ENCODE data around the gene ANKRD30A.
"Not testable (repeated sequence)": the region's sequence is repeated elsewhere in the genome, so short reads cannot be mapped to it uniquely, and the experiment has no call there.

ANKRD30A gene

DNA sequence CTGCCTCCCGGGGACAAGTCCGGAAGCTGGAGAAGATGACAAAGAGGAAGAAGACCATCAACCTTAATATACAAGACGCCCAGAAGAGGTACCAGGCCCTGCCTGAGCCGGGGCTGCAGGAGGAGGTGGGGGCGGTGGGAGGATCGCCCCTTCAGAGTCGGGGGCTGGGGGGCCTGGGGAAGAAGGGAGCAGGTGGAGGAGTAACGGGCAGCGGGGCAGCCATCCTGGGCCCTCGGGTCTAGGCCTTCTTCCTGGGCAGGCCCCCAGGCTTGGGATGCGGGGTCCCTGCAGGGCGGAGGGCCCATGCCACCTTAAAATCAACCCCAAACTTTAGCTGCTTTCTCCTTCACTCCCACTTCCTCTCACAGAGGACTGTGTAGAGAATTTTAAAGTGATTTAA, 523 bp downstream of the ANKRD30A start:
- Histone ChIP-seq H3K9me2 (replicated peaks; ENCODE audit: low read depth, low read length) (no peaks in the 10 kb centered on the region), H3K9ac (ENCODE audit: low read depth, low read length, poor library complexity, severe bottlenecking) (no peak overlapping the region)

GRCh38 chr10:37146443-37146842, 21.0 kb downstream of the ANKRD30A start:
- Histone ChIP-seq H3K4me1 (ENCODE audit: insufficient read depth, low read length, poor library complexity, severe bottlenecking) (no peaks in the 10 kb centered on the region), H3K27me3 (ENCODE audit: insufficient read depth, low read length, poor library complexity, severe bottlenecking) (no peaks in the 10 kb centered on the region), H3K9me2 (replicated peaks; ENCODE audit: low read depth, low read length) (no peaks in the 10 kb centered on the region), H3K4me3 (ENCODE audit: low read length, poor library complexity, severe bottlenecking) (no peak overlapping the region), H3K79me2 (ENCODE audit: insufficient read depth, low read length) (no peaks in the 10 kb centered on the region), H3K9ac (ENCODE audit: low read depth, low read length, poor library complexity, severe bottlenecking) (no peak overlapping the region), H3K9me3 (ENCODE audit: insufficient read depth, low read depth, low read length) (no peaks in the 10 kb centered on the region), H3K36me3 (ENCODE audit: insufficient read depth, low read length) (no peaks in the 10 kb centered on the region), H4K20me1 (ENCODE audit: insufficient read depth, low read length, poor library complexity, severe bottlenecking) (no peaks in the 10 kb centered on the region), H3K4me2 (ENCODE audit: low read depth, low read length, poor library complexity, severe bottlenecking) (no peak overlapping the region), H3F3A (ENCODE audit: low read depth) (no peaks in the 10 kb centered on the region), H2AFZ (ENCODE audit: low read length) (no peak overlapping the region)
- no peak for TF ChIP-seq EZH2phosphoT487 (IDR thresholded peaks at IDR 0.05; ENCODE audit: borderline replicate concordance)
- TF ChIP-seq CTCF (conservative IDR thresholded peaks at IDR 0.05; ENCODE audit: low read length), result no peak

More for the DNA sequence above, 523 bp downstream of the ANKRD30A start:
- no peak overlapping the region for H2AFZ ChIP-seq (ENCODE audit: low read length)
- no peaks in the 10 kb centered on the region for H3K27me3 ChIP-seq (ENCODE audit: insufficient read depth, low read length, poor library complexity, severe bottlenecking)
- H3F3A ChIP-seq (ENCODE audit: low read depth), result no peaks in the 10 kb centered on the region
- H3K4me2 ChIP-seq (ENCODE audit: low read depth, low read length, poor library complexity, severe bottlenecking), result no peak overlapping the region
- no peaks in the 10 kb centered on the region for H3K36me3 ChIP-seq (ENCODE audit: insufficient read depth, low read length)
- no peak overlapping the region for H3K4me3 ChIP-seq (ENCODE audit: low read length, poor library complexity, severe bottlenecking)
- H3K79me2 ChIP-seq (ENCODE audit: insufficient read depth, low read length), result no peaks in the 10 kb centered on the region
- no peak for TF ChIP-seq CTCF (conservative IDR thresholded peaks at IDR 0.05; ENCODE audit: low read length)
- TF ChIP-seq EZH2phosphoT487 (IDR thresholded peaks at IDR 0.05; ENCODE audit: borderline replicate concordance), result no peak
- no peaks in the 10 kb centered on the region for H4K20me1 ChIP-seq (ENCODE audit: insufficient read depth, low read length, poor library complexity, severe bottlenecking)
- H3K9me3 ChIP-seq (ENCODE audit: insufficient read depth, low read depth, low read length), result no peaks in the 10 kb centered on the region; the same call in 1 of the 2 replicates
- H3K4me1 ChIP-seq (ENCODE audit: insufficient read depth, low read length, poor library complexity, severe bottlenecking), result no peaks in the 10 kb centered on the region

DNA sequence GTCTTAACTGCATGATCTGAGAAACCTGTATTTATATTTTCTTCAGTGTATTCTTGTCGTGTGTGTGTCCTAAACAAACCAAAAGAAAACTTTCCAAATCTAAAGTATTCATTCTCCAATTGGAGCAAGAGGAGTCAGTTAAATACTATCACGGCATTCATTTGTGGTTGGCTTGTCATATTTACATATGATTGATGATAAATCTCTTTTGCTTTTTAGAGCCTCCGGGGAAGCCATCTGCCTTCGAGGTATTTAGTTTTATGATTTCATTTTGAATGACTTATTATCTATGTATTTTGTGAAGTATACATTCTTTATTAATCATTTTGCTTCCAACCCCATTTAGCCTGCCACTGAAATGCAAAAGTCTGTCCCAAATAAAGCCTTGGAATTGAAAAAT, 37.0 kb downstream of the ANKRD30A start:
- H2AFZ ChIP-seq (ENCODE audit: low read length); H3K4me2 ChIP-seq (ENCODE audit: low read depth, low read length, poor library complexity, severe bottlenecking); H3K27me3 ChIP-seq (ENCODE audit: insufficient read depth, low read length, poor library complexity, severe bottlenecking); H3K4me3 ChIP-seq (ENCODE audit: low read length, poor library complexity, severe bottlenecking); H3K9me3 ChIP-seq (ENCODE audit: insufficient read depth, low read depth, low read length); H3K9me2 ChIP-seq (replicated peaks; ENCODE audit: low read depth, low read length); H3K9ac ChIP-seq (ENCODE audit: low read depth, low read length, poor library complexity, severe bottlenecking); H3K79me2 ChIP-seq (ENCODE audit: insufficient read depth, low read length); H3K36me3 ChIP-seq (ENCODE audit: insufficient read depth, low read length); H3K4me1 ChIP-seq (ENCODE audit: insufficient read depth, low read length, poor library complexity, severe bottlenecking); H3F3A ChIP-seq (ENCODE audit: low read depth); H4K20me1 ChIP-seq (ENCODE audit: insufficient read depth, low read length, poor library complexity, severe bottlenecking): not testable (repeated sequence)

GRCh38 chr10:37171945-37172344, 46.5 kb downstream of the ANKRD30A start:
- H3K4me3 ChIP-seq (ENCODE audit: low read length, poor library complexity, severe bottlenecking); H3K27me3 ChIP-seq (ENCODE audit: insufficient read depth, low read length, poor library complexity, severe bottlenecking); H4K20me1 ChIP-seq (ENCODE audit: insufficient read depth, low read length, poor library complexity, severe bottlenecking); H2AFZ ChIP-seq (ENCODE audit: low read length); H3K4me1 ChIP-seq (ENCODE audit: insufficient read depth, low read length, poor library complexity, severe bottlenecking); H3K36me3 ChIP-seq (ENCODE audit: insufficient read depth, low read length); H3F3A ChIP-seq (ENCODE audit: low read depth); H3K4me2 ChIP-seq (ENCODE audit: low read depth, low read length, poor library complexity, severe bottlenecking); H3K9me2 ChIP-seq (replicated peaks; ENCODE audit: low read depth, low read length); H3K79me2 ChIP-seq (ENCODE audit: insufficient read depth, low read length); H3K9ac ChIP-seq (ENCODE audit: low read depth, low read length, poor library complexity, severe bottlenecking); H3K9me3 ChIP-seq (ENCODE audit: insufficient read depth, low read depth, low read length): not testable (repeated sequence)

- not testable (repeated sequence) for H3K36me3 ChIP-seq (ENCODE audit: insufficient read depth, low read length); H3K9me3 ChIP-seq (ENCODE audit: insufficient read depth, low read depth, low read length)
Observed at GRCh38 chr10:37178296-37178695, 52.9 kb downstream of the ANKRD30A start.

DNA sequence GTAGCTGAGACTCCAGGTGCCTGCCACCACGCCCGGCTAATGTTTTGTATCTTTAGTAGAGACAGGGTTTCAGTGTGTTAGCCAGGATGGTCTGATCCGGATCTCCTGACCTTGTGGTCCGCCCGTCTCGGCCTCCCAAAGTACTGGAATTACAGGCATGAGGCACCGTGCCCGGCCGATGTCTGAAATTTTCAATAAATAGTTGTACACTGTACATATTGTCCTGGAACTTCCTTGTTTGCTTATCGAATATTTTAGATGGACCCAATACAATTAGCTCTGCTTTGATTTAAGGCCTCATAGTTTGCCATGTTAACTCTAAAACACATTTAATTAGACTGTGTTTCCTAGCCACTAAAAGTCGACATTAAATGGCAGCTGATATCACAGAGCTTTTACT, 57.3 kb downstream of the ANKRD30A start:
- H3K4me3 ChIP-seq (ENCODE audit: low read length, poor library complexity, severe bottlenecking); H2AFZ ChIP-seq (ENCODE audit: low read length); H3K36me3 ChIP-seq (ENCODE audit: insufficient read depth, low read length); H3F3A ChIP-seq (ENCODE audit: low read depth); H3K4me1 ChIP-seq (ENCODE audit: insufficient read depth, low read length, poor library complexity, severe bottlenecking); H3K4me2 ChIP-seq (ENCODE audit: low read depth, low read length, poor library complexity, severe bottlenecking); H3K27me3 ChIP-seq (ENCODE audit: insufficient read depth, low read length, poor library complexity, severe bottlenecking); H3K9me3 ChIP-seq (ENCODE audit: insufficient read depth, low read depth, low read length); H3K79me2 ChIP-seq (ENCODE audit: insufficient read depth, low read length); H4K20me1 ChIP-seq (ENCODE audit: insufficient read depth, low read length, poor library complexity, severe bottlenecking); H3K9me2 ChIP-seq (replicated peaks; ENCODE audit: low read depth, low read length); H3K9ac ChIP-seq (ENCODE audit: low read depth, low read length, poor library complexity, severe bottlenecking): not testable (repeated sequence)

More at GRCh38 chr10:37178296-37178695, 52.9 kb downstream of the ANKRD30A start:
- H4K20me1 ChIP-seq (ENCODE audit: insufficient read depth, low read length, poor library complexity, severe bottlenecking); H3K4me1 ChIP-seq (ENCODE audit: insufficient read depth, low read length, poor library complexity, severe bottlenecking); H3K9me2 ChIP-seq (replicated peaks; ENCODE audit: low read depth, low read length); H3K4me2 ChIP-seq (ENCODE audit: low read depth, low read length, poor library complexity, severe bottlenecking); H3K9ac ChIP-seq (ENCODE audit: low read depth, low read length, poor library complexity, severe bottlenecking); H2AFZ ChIP-seq (ENCODE audit: low read length); H3K27me3 ChIP-seq (ENCODE audit: insufficient read depth, low read length, poor library complexity, severe bottlenecking); H3F3A ChIP-seq (ENCODE audit: low read depth); H3K4me3 ChIP-seq (ENCODE audit: low read length, poor library complexity, severe bottlenecking); H3K79me2 ChIP-seq (ENCODE audit: insufficient read depth, low read length): not testable (repeated sequence)
